Measurements from ENCODE around the gene CCDC102B. TPM values are rescaled to one million over a fixed set of nuclear protein-coding genes. Genes with fewer than 3 reads are reported as not detected.
A peak's percentile ranks its signal among the peaks of the same experiment; 100 is the strongest.
"Not testable (repeated sequence)": the region's sequence is repeated elsewhere in the genome, so short reads cannot be mapped to it uniquely, and the experiment has no call there.

Gene CCDC102B
- polyA plus RNA-seq, 1 donor, result 8.2 TPM

GRCh38 chr18:68780802-68781635 is 16.9 kb upstream of the CCDC102B start:
- no peak for DNase-seq
- no peak overlapping the region for H3K4me3 ChIP-seq (ENCODE audit: low read length)

DNA sequence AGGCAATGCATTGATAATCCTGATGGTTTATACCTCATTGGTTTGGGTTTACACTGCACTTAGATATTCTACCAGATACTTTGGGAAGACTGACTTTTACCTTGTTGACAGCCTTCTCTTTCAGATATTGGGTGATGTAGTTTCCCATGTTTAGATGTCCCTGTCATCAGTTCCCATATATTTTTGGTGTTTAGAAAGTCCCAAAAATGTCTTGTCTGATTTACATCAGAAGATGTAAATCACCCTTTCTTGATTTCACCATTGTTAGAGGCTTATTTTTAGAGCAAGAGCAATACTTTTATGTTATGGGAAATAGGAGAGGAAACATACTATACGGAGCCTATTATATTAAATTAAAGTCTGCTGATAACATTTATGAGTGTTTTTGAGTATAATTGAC is 14.4 kb upstream of the CCDC102B start:
- DNase-seq, result no peak
- H3K9me3 ChIP-seq (ENCODE audit: control insufficient read depth, low read depth, low read length), result no peaks in the 10 kb centered on the region
- H3K4me1 ChIP-seq (ENCODE audit: control insufficient read depth, insufficient read depth, low read length), result no peaks in the 10 kb centered on the region
- H3K4me3 ChIP-seq (ENCODE audit: low read length), result no peak overlapping the region
- no peaks in the 10 kb centered on the region for H3K36me3 ChIP-seq (ENCODE audit: control insufficient read depth, insufficient read depth, low read length)
- no peak overlapping the region for H3K27ac ChIP-seq (ENCODE audit: low read length)
- WGBS (ENCODE audit: insufficient coverage, low lambda C conversion rate), result 100% methylated on average over 1 of the region's 1 CpG
- H3K27me3 ChIP-seq (ENCODE audit: control insufficient read depth, insufficient read depth, low read length), result no peaks in the 10 kb centered on the region

More at GRCh38 chr18:68780802-68781635, 16.9 kb upstream of the CCDC102B start:
- Histone ChIP-seq H3K4me1 (ENCODE audit: control insufficient read depth, insufficient read depth, low read length) (no peaks in the 10 kb centered on the region), H3K27me3 (ENCODE audit: control insufficient read depth, insufficient read depth, low read length) (no peaks in the 10 kb centered on the region), H3K9me3 (ENCODE audit: control insufficient read depth, low read depth, low read length) (no peaks in the 10 kb centered on the region), H3K27ac (ENCODE audit: low read length) (no peak overlapping the region), H3K36me3 (ENCODE audit: control insufficient read depth, insufficient read depth, low read length) (no peaks in the 10 kb centered on the region)
- WGBS (ENCODE audit: insufficient coverage, low lambda C conversion rate), result no CpG with 5 or more reads among the region's 2 CpGs

GRCh38 chr18:68784071-68784470 is 13.8 kb upstream of the CCDC102B start:
- no peaks in the 10 kb centered on the region for H3K4me1 ChIP-seq (ENCODE audit: control insufficient read depth, insufficient read depth, low read length)
- no peaks in the 10 kb centered on the region for H3K27me3 ChIP-seq (ENCODE audit: control insufficient read depth, insufficient read depth, low read length)
- no peak overlapping the region for H3K4me3 ChIP-seq (ENCODE audit: low read length)
- H3K9me3 ChIP-seq (ENCODE audit: control insufficient read depth, low read depth, low read length), result no peaks in the 10 kb centered on the region
- WGBS (ENCODE audit: insufficient coverage, low lambda C conversion rate), result no CpG with 5 or more reads among the region's 3 CpGs
- no peaks in the 10 kb centered on the region for H3K36me3 ChIP-seq (ENCODE audit: control insufficient read depth, insufficient read depth, low read length)
- no peak for DNase-seq
- no peak overlapping the region for H3K27ac ChIP-seq (ENCODE audit: low read length)

DNA sequence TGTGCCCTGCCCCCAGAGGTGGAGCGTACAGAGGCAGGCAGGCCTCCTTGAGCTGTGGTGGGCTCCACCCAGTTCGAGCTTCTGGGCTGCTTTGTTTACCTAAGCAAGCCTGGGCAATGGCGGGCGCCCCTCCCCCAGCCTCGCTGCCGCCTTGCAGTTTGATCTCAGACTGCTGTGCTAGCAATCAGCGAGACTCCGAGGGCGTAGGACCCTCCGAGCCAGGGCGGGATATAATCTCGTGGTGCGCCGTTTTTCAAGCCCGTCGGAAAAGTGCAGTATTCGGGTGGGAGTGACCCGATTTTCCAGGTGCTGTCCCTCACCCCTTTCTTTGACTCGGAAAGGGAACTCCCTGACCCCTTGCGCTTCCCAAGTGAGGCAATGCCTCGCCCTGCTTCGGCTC is 7.6 kb upstream of the CCDC102B start:
- no CpG with 5 or more reads among the region's 22 CpGs for WGBS (ENCODE audit: insufficient coverage, low lambda C conversion rate)
- not testable (repeated sequence) for DNase-seq

DNA sequence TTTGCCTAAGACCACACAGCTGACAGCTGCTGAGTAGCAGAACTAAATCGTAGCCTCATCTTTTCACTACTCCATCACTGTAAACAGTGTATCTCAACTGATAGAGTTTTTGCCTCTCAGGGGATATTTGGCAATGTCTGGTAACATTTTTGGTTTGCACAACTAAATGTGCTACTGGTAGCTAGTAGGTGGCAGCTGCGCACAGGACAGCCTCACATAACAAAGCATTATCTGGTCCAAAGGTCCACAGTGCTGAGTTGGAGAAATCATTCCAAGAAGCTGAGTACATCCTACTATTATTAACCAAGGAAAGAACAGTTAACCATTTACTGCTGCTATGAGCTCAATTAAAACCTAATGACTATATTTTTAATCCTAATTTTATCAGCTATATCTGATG is 6.1 kb upstream of the CCDC102B start:
- Histone ChIP-seq H3K9me3 (ENCODE audit: control insufficient read depth, low read depth, low read length) (no peaks in the 10 kb centered on the region), H3K4me1 (ENCODE audit: control insufficient read depth, insufficient read depth, low read length) (no peaks in the 10 kb centered on the region), H3K27me3 (ENCODE audit: control insufficient read depth, insufficient read depth, low read length) (no peaks in the 10 kb centered on the region), H3K4me3 (ENCODE audit: low read length) (no peak overlapping the region), H3K36me3 (ENCODE audit: control insufficient read depth, insufficient read depth, low read length) (no peaks in the 10 kb centered on the region), H3K27ac (ENCODE audit: low read length) (no peak overlapping the region)
- DNase-seq, result peak; percentile 26 to 57
- WGBS (ENCODE audit: insufficient coverage, low lambda C conversion rate), result 14% methylated on average over 1 of the region's 2 CpGs

More for the DNA sequence above, 7.6 kb upstream of the CCDC102B start:
- H3K36me3 ChIP-seq (ENCODE audit: control insufficient read depth, insufficient read depth, low read length); H3K27ac ChIP-seq (ENCODE audit: low read length); H3K4me3 ChIP-seq (ENCODE audit: low read length); H3K9me3 ChIP-seq (ENCODE audit: control insufficient read depth, low read depth, low read length); H3K27me3 ChIP-seq (ENCODE audit: control insufficient read depth, insufficient read depth, low read length); H3K4me1 ChIP-seq (ENCODE audit: control insufficient read depth, insufficient read depth, low read length): not testable (repeated sequence)

DNA sequence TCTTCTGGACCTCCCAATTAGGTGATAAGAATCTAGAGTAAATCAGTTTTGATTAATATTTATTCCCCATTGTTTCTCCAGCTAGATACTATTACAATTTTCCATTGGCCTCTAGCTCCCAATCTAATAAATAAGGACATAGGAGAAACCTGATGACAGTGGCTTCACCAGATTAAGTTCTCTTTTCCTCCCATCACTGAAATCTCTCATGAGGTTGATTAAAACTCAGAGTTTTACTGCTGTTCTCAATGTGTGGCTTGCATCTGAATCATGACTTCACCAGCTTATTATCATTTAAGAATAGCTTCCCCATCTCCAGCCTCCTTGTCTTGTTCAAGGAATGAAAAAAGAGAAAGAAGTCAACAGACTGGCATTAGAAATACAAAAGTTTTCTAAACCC is 3.9 kb upstream of the CCDC102B start:
- DNase-seq, result no peak
- H3K4me1 ChIP-seq (ENCODE audit: control insufficient read depth, insufficient read depth, low read length), result no peaks in the 10 kb centered on the region
- no peak overlapping the region for H3K4me3 ChIP-seq (ENCODE audit: low read length)
- no peaks in the 10 kb centered on the region for H3K9me3 ChIP-seq (ENCODE audit: control insufficient read depth, low read depth, low read length)
- no peaks in the 10 kb centered on the region for H3K36me3 ChIP-seq (ENCODE audit: control insufficient read depth, insufficient read depth, low read length)
- no peak overlapping the region for H3K27ac ChIP-seq (ENCODE audit: low read length)
- no peaks in the 10 kb centered on the region for H3K27me3 ChIP-seq (ENCODE audit: control insufficient read depth, insufficient read depth, low read length)

DNA sequence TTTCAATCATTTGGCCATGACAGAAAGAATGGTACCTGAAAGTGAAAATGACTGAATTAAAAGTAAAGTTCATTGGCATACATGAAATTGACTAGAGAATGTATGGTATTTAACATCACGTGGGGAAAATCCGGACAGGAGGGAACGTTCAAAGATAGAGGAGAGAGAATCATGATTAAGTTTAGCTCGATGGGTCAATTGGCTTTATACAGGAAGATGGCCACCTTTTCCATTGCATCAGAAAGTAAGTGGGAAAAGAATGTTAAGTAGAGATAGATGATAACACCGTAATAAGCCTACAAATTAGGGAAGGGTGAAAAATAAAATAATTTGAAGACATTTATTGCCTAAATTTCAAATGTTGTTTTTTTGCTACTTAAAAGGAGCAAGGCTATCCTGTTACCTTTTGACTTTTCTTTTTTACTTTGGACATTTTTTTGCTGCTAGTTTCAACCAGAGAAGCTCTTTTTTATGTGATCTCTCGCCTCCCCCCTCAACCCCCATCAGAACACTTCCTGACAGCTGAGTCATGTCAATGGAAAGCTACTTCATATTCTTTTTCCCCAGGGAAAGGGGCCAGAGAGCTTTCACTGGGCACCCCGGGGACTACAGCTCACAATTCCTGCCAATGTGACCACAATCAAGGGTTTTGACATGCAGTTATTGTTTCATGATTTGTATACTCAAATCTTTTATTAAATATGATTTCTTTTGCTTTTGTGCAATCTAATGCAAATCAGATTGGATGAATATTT is 767 bp upstream of the CCDC102B start:
- Histone ChIP-seq H3K27ac (ENCODE audit: low read length) (no peak overlapping the region), H3K4me3 (ENCODE audit: low read length) (no peak overlapping the region), H3K27me3 (ENCODE audit: control insufficient read depth, insufficient read depth, low read length) (no peaks in the 10 kb centered on the region), H3K4me1 (ENCODE audit: control insufficient read depth, insufficient read depth, low read length) (no peaks in the 10 kb centered on the region), H3K36me3 (ENCODE audit: control insufficient read depth, insufficient read depth, low read length) (no peaks in the 10 kb centered on the region), H3K9me3 (ENCODE audit: control insufficient read depth, low read depth, low read length) (no peaks in the 10 kb centered on the region)
- WGBS (ENCODE audit: insufficient coverage, low lambda C conversion rate), result 89% methylated on average over 4 of the region's 7 CpGs
- no peak for DNase-seq

- DNase-seq, result no peak
- Histone ChIP-seq H3K27ac (ENCODE audit: low read length) (no peak overlapping the region), H3K9me3 (ENCODE audit: control insufficient read depth, low read depth, low read length) (no peaks in the 10 kb centered on the region), H3K4me1 (ENCODE audit: control insufficient read depth, insufficient read depth, low read length) (no peaks in the 10 kb centered on the region), H3K27me3 (ENCODE audit: control insufficient read depth, insufficient read depth, low read length) (no peaks in the 10 kb centered on the region), H3K36me3 (ENCODE audit: control insufficient read depth, insufficient read depth, low read length) (no peaks in the 10 kb centered on the region), H3K4me3 (ENCODE audit: low read length) (no peak overlapping the region)
- WGBS (ENCODE audit: insufficient coverage, low lambda C conversion rate), result 83% methylated on average over 2 of the region's 7 CpGs
Measured at GRCh38 chr18:68800075-68800474, 2.2 kb downstream of the CCDC102B start.

DNA sequence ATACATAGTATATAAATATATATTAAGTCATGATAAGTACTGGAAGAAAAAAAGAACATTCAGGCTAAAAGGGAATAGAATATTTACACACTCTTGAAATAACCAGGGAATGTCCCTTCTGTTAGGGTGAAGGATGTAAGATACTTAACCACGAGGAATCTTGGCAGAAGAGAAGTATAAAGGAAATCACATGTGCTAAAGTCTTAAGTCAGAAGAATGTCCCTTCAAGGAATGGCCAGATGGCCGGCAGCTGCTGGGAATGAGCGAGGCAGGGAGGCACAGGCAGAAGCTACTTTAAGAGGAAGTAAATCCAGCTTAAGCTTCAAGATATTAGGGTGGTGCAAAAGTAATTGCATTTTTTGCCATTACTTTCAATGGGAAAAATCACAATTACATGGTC is 5.5 kb downstream of the CCDC102B start:
- H3K4me3 ChIP-seq (ENCODE audit: low read length), result no peak overlapping the region
- no peaks in the 10 kb centered on the region for H3K9me3 ChIP-seq (ENCODE audit: control insufficient read depth, low read depth, low read length)
- 100% methylated on average over 1 of the region's 3 CpGs for WGBS (ENCODE audit: insufficient coverage, low lambda C conversion rate)
- no peaks in the 10 kb centered on the region for H3K4me1 ChIP-seq (ENCODE audit: control insufficient read depth, insufficient read depth, low read length)
- H3K27ac ChIP-seq (ENCODE audit: low read length), result no peak overlapping the region
- H3K36me3 ChIP-seq (ENCODE audit: control insufficient read depth, insufficient read depth, low read length), result no peaks in the 10 kb centered on the region
- no peaks in the 10 kb centered on the region for H3K27me3 ChIP-seq (ENCODE audit: control insufficient read depth, insufficient read depth, low read length)
- DNase-seq, result peak; percentile 38 to 54

- Histone ChIP-seq H3K9me3 (ENCODE audit: control insufficient read depth, low read depth, low read length) (no peaks in the 10 kb centered on the region), H3K36me3 (ENCODE audit: control insufficient read depth, insufficient read depth, low read length) (no peaks in the 10 kb centered on the region), H3K27ac (ENCODE audit: low read length) (no peak overlapping the region), H3K4me3 (ENCODE audit: low read length) (no peak overlapping the region), H3K27me3 (ENCODE audit: control insufficient read depth, insufficient read depth, low read length) (no peaks in the 10 kb centered on the region), H3K4me1 (ENCODE audit: control insufficient read depth, insufficient read depth, low read length) (no peaks in the 10 kb centered on the region)
- WGBS (ENCODE audit: insufficient coverage, low lambda C conversion rate), result no CpG with 5 or more reads among the region's 3 CpGs
- no peak for DNase-seq
Measured at GRCh38 chr18:68817584-68817983, 19.7 kb downstream of the CCDC102B start.

Data from large intestine (tissue), 3 donors.